Measurements from ENCODE around the gene VAMP2.

Gene VAMP2

DNA sequence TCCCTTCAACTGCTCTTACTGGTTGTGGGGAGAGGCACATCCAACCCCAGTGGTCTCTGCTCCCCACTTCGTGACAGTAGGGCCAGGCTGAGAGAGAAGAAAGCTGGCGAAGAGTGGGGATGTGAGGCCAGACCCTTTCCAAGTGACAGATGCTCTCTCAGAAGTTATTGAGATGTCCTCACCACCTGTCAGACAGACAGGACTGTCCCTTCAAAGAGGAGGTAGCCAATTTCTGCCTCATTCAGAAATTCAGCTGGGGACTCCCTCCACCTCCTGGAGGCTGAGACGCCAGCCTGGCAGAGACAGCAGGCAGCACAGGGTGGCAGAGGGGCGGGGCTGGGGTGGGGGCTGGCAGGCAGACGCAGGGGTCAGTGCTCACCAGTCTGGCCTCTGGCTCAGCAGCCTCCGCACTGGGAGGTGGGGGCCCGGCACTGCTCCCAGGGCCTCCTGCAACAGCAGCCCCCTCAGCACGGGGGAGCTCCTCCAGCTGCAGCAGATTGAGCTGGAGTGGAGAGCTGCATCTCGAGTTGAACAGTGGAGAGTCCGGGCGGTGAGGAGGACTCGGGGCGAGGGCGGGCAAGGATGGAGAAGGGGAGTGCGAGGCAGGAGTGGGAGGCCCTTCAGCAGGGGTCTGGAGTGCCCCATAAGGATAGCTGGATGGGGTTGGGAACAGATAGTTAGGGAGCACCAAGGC, 19.7 kb downstream of the VAMP2 start:
- TF ChIP-seq SIN3A (IDR thresholded peaks at IDR 0.05; ENCODE audit: borderline replicate concordance, insufficient read depth, low read length) (no peak), POLR2AphosphoS5 (IDR thresholded peaks at IDR 0.05; ENCODE audit: low read depth, low read length) (no peak), TAF1 (IDR thresholded peaks at IDR 0.05; ENCODE audit: borderline replicate concordance, insufficient read depth, low read length) (no peak), FOXP2 (optimal IDR thresholded peaks at IDR 0.05; ENCODE audit: borderline replicate concordance, extremely low read depth, extremely low read length, insufficient read depth) (no peak)
- TF ChIP-seq, protein P1, sequence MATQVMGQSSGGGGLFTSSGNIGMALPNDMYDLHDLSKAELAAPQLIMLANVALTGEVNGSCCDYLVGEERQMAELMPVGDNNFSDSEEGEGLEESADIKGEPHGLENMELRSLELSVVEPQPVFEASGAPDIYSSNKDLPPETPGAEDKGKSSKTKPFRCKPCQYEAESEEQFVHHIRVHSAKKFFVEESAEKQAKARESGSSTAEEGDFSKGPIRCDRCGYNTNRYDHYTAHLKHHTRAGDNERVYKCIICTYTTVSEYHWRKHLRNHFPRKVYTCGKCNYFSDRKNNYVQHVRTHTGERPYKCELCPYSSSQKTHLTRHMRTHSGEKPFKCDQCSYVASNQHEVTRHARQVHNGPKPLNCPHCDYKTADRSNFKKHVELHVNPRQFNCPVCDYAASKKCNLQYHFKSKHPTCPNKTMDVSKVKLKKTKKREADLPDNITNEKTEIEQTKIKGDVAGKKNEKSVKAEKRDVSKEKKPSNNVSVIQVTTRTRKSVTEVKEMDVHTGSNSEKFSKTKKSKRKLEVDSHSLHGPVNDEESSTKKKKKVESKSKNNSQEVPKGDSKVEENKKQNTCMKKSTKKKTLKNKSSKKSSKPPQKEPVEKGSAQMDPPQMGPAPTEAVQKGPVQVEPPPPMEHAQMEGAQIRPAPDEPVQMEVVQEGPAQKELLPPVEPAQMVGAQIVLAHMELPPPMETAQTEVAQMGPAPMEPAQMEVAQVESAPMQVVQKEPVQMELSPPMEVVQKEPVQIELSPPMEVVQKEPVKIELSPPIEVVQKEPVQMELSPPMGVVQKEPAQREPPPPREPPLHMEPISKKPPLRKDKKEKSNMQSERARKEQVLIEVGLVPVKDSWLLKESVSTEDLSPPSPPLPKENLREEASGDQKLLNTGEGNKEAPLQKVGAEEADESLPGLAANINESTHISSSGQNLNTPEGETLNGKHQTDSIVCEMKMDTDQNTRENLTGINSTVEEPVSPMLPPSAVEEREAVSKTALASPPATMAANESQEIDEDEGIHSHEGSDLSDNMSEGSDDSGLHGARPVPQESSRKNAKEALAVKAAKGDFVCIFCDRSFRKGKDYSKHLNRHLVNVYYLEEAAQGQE (IDR thresholded peaks at IDR 0.05; ENCODE audit: insufficient read depth in 1 of 2, low read depth in 2 of 2, low read length in 2 of 2) = no peak

DNA sequence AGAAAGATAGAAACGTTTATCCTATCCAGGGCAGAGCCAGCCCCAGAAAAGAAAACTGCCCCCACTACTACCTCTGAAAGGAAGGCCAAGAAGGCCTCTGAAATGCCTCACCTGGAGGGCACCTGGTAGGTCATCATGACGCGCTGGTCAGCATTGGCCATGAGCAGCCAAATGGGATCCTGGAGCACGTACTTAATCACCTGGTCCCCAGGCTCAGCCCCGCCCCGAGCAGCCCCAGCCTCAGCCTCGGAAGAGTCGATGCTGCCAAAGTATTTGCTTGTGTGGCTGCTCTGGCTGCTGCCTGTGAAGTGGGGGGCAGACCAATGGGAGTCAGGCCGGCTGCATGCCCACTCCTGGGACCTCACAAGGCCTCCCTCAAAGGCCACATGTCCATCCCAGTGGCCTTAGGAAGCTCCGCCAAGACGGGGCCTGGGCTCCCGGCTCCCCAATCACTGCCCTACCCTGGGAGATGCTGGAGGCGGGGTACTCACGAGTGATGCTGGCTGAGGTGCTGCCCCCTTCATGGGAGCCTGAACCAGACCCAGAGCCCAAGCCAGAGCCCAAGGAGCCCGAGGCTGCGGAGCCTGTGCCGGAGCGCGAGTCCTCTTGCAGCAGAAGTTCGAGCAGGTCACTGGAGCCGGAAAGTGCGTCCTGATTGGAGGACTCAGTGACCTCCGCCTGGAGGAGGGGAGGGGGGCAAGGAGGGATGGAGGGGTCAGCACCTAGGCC, 20.4 kb downstream of the VAMP2 start:
- TF ChIP-seq TAF1 (IDR thresholded peaks at IDR 0.05; ENCODE audit: borderline replicate concordance, insufficient read depth, low read length) (no peak), SIN3A (IDR thresholded peaks at IDR 0.05; ENCODE audit: borderline replicate concordance, insufficient read depth, low read length) (no peak), POLR2AphosphoS5 (IDR thresholded peaks at IDR 0.05; ENCODE audit: low read depth, low read length) (no peak), FOXP2 (optimal IDR thresholded peaks at IDR 0.05; ENCODE audit: borderline replicate concordance, extremely low read depth, extremely low read length, insufficient read depth) (no peak)
- TF ChIP-seq, protein P1 (IDR thresholded peaks at IDR 0.05; ENCODE audit: insufficient read depth in 1 of 2, low read depth in 2 of 2, low read length in 2 of 2) = no peak

DNA sequence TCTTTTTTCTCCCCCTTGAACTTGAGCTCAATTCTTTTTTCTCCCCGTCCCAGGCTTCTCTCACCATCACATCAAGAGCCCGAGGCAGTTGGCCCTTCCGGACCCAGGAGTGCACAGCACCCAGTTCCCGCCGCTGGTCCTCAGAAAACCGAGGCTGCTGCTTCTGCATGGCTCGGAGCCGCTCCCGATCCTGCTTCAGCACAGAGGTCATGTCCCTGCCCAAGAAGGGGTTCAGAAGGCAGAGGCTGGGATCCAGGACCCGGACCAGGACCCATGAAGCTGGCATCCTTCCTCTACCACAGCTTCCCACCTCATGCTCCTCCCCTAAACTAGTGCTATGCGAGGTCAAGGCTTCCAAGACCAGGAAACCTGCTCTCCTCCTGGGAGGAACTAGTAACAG, 21.0 kb downstream of the VAMP2 start:
- TF ChIP-seq SIN3A (IDR thresholded peaks at IDR 0.05; ENCODE audit: borderline replicate concordance, insufficient read depth, low read length) (no peak), FOXP2 (optimal IDR thresholded peaks at IDR 0.05; ENCODE audit: borderline replicate concordance, extremely low read depth, extremely low read length, insufficient read depth) (no peak), POLR2AphosphoS5 (IDR thresholded peaks at IDR 0.05; ENCODE audit: low read depth, low read length) (no peak), TAF1 (IDR thresholded peaks at IDR 0.05; ENCODE audit: borderline replicate concordance, insufficient read depth, low read length) (no peak)
- TF ChIP-seq, protein P1 (IDR thresholded peaks at IDR 0.05; ENCODE audit: insufficient read depth in 1 of 2, low read depth in 2 of 2, low read length in 2 of 2) = no peak

DNA sequence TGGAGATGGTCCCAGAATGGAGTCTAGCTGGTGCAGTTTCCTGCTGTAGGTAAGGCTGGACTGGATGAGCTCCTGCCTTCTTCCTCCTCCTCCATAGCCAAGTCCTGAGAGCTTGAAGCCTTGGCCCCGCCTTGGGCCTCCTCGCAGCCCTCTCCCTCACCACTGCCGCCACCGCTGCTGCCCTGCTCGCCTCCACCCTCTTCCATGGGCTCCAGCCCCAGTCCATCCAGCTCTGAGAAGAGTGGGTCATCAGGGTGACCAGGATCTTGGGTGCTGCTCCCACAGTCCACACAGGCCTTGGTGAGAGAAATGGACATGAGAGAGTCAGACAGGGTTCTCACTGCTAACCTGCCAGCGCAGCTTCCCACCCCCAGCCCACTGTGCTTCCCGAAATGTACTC, 21.7 kb downstream of the VAMP2 start:
- TF ChIP-seq POLR2AphosphoS5 (IDR thresholded peaks at IDR 0.05; ENCODE audit: low read depth, low read length) (no peak), TAF1 (IDR thresholded peaks at IDR 0.05; ENCODE audit: borderline replicate concordance, insufficient read depth, low read length) (no peak), FOXP2 (optimal IDR thresholded peaks at IDR 0.05; ENCODE audit: borderline replicate concordance, extremely low read depth, extremely low read length, insufficient read depth) (no peak), SIN3A (IDR thresholded peaks at IDR 0.05; ENCODE audit: borderline replicate concordance, insufficient read depth, low read length) (no peak)
- TF ChIP-seq, protein P1 (IDR thresholded peaks at IDR 0.05; ENCODE audit: insufficient read depth in 1 of 2, low read depth in 2 of 2, low read length in 2 of 2) = no peak
